GM12874 (cell line): ENCODE results near the gene BLZF1.

ENCODE experiments used
- TF ChIP-seq, protein P1 (sequence below): IDR thresholded peaks from 2 replicates; pipeline ENCODE4 v1.5.1; 2011; ENCODE audit warnings: low read depth, mild to moderate bottlenecking, control low read depth, low read length, moderate library complexity; ENCODE audit not compliant: insufficient read depth

BLZF1 gene

DNA sequence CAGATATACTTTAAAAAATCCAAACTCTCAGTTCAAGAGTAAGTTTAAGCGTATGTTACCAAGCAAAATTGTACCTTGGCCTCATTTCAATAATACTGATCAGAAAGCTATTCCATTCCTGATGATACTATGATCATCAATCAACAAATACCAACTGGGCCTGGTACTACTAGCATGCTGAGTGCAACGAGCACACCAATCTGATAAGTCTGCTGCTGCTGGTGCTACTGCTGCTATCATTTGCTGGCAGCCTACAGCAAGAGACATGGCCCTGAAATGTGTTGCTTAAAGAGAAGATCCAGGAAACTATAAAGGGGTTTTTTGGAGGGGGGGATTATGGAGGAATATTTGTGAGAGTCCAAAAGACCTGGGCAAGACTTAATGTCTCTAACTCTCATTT is 40.1 kb upstream of the BLZF1 start:
- TF ChIP-seq, protein P1, sequence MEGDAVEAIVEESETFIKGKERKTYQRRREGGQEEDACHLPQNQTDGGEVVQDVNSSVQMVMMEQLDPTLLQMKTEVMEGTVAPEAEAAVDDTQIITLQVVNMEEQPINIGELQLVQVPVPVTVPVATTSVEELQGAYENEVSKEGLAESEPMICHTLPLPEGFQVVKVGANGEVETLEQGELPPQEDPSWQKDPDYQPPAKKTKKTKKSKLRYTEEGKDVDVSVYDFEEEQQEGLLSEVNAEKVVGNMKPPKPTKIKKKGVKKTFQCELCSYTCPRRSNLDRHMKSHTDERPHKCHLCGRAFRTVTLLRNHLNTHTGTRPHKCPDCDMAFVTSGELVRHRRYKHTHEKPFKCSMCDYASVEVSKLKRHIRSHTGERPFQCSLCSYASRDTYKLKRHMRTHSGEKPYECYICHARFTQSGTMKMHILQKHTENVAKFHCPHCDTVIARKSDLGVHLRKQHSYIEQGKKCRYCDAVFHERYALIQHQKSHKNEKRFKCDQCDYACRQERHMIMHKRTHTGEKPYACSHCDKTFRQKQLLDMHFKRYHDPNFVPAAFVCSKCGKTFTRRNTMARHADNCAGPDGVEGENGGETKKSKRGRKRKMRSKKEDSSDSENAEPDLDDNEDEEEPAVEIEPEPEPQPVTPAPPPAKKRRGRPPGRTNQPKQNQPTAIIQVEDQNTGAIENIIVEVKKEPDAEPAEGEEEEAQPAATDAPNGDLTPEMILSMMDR: no peak

DNA sequence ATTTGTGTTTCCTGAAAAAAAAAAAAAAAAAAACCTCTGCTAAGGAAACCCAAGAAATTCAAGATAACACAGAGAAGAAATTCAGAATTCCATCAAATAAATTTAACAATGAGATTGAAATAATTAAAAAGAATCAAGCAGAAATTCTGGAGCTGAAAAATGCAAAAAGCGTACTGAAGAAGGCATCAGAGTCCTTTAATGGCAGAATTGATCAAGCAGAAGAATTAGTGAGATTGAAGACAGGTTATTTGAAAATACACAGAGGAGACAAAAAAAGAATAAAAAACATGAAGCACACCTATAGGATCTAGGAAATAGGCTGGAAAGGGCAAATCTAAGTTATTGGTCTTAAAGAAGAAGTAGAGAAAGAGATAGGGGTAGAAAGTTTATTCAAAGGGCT is 38.6 kb upstream of the BLZF1 start:
- TF ChIP-seq, protein P1: no peak

DNA sequence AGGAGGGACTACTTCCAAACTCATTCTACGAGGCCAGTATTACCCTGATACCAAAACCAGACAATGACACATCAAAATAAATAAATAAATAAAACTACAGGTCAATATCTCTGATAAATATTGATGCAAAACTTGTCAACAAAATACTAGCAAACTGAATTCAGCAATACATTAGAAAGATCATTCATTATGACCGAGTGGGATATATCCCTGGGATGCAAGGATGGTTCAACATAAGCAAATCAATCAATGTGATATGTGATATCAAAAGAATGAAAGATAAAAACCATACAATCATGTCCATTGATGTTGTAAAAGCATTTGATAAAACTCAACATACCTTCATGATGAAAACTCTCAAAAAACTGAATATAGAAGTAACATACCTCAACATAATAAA is 37.1 kb upstream of the BLZF1 start:
- TF ChIP-seq, protein P1: no peak

DNA sequence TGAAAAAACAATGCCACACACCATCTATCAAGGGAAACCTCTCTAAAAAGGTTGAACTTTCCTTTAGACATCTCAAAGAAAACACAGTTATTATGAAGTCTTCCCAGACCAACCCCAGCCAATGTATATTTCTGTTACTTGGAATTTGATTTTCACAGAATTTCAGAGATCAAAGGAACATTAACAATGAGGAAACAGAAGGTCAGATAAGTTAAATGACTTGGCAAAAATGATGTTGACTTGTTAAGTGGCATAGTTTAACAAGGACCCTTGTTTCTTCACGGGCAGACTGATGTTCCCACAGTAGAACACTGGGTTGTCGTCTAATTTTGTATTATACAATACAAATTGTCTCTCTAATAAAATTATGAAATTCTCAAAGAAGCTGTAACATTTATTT is 29.4 kb upstream of the BLZF1 start:
- TF ChIP-seq, protein P1: no peak

DNA sequence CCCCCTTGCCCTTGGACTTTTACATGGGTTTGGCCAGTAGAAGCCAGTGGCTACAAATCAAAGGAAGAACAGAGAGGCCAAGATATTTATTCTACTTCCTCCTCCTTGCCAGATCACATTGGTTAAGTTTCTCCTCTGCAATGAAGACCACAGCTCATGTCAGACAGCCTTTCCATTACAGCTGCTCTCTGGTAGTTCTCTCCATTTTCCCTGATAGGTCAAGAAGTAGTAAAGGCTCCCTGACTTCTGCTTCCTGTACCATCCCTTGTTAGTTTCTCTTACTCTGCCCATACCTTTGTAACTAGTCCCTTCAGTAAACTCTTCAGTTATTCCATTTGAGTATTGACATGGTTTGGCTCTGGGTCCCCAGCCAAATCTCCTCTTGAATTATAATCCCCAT is 28.2 kb upstream of the BLZF1 start:
- TF ChIP-seq, protein P1: no peak

DNA sequence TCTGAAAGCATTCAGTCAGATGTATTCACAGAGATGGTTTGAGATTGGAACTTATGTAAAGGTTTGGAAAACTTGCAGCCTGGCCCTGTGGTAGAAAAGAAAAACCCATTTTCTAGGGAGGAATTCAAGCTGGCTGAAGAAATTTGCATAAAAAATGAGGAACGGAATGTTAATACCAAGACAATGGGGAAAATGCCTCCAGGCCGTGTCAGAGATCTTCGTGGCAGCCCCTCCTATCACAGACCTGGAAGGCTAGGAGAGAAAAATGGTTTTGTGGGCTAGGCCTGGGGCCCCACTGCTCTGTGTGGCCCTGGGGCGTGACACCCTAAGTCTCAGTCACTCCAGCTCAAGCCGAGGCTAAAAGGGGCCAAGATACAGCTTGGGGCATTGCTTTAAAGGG is 27.1 kb upstream of the BLZF1 start:
- TF ChIP-seq, protein P1: no peak

DNA sequence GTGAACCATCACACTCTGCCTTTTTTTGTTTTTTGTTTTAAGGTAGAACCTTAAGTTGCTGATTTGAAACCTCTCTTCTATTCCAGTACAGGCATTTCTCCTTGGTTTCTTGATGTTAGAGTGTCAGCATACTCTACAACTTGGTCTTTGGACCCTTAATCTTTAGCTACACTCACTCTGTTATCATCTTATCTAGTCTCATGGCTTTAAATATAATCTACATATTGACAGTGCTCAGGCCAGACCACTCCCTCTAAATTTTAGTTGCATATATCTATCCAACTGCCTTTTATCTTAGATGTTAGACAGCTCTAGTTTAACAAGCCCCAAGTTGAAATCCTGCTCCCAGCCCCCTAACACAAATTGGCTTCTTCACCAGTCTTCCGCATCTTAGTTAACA is 22.5 kb upstream of the BLZF1 start:
- TF ChIP-seq, protein P1: no peak
